Measurements from ENCODE around the gene C22orf31.
A peak's percentile ranks its signal among the peaks of the same experiment; 100 is the strongest.

C22orf31 gene

DNA sequence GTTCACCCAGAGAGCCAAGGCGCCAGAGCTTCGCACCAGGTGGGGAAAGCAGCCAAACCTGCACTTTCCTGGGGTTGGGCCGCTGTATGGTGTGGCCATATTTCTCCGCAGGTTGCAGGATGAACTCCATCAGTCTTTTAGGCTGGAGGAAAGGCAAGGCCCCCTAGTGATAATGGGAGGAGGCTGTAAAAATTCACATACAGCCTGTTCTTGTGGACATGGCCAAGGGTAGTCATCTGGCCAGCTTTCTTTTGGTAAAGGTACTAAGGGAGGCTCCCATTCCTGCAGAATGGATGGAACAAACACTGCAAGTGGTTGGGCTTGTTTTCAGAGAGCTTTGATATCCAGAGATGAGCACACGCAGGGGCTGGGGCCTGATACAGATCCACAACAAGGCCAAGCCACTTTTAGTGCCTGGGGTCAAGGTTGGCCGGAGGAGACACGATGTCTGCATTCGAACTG, 29.6 kb downstream of the C22orf31 start:
- peak overlapping the region; percentile 64 for H3K27ac ChIP-seq
- TF ChIP-seq, protein P1, sequence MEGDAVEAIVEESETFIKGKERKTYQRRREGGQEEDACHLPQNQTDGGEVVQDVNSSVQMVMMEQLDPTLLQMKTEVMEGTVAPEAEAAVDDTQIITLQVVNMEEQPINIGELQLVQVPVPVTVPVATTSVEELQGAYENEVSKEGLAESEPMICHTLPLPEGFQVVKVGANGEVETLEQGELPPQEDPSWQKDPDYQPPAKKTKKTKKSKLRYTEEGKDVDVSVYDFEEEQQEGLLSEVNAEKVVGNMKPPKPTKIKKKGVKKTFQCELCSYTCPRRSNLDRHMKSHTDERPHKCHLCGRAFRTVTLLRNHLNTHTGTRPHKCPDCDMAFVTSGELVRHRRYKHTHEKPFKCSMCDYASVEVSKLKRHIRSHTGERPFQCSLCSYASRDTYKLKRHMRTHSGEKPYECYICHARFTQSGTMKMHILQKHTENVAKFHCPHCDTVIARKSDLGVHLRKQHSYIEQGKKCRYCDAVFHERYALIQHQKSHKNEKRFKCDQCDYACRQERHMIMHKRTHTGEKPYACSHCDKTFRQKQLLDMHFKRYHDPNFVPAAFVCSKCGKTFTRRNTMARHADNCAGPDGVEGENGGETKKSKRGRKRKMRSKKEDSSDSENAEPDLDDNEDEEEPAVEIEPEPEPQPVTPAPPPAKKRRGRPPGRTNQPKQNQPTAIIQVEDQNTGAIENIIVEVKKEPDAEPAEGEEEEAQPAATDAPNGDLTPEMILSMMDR (IDR thresholded peaks at IDR 0.05): no peak
- no peak for TF ChIP-seq ZFX (IDR thresholded peaks at IDR 0.05; ENCODE audit: borderline replicate concordance)

DNA sequence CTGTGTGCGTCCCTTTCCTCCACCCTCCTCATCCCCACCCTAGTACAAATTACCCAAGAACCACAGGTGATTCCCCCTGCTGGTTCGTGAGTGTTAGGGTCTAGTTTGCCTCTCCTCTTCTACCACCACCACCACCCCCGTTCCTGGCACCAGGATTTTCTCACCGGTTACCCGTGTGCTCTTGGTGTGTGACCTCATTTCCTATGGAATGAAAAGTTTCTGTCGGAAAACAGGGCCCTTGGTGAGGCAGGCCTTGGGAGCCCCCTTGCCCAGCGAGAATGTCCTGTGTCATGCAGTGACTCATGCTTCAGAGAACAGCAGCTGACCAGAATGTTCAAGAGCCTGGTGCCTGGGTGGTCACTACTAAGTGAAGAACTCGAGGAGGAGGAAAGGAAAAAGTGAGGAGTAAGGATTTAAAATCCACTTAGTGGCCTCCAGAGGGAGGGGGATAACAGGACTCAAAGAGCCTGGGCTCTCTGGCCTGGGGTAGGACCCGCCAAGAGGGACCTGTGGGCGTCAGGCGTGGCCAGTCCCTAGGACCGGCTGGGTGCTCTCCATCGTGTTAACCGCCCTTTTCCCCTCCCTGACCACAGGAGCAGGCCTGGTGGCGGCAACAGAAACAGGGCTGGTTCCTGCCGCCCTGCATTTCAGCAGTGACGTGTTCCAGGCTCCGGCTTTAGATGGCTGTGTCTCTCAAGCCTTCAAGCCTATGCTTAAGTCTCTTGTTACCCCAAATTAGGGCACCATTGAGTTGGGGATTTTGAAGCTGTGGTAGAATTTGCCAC, 30.2 kb downstream of the C22orf31 start:
- TF ChIP-seq, protein P1 (IDR thresholded peaks at IDR 0.05): no peak
- TF ChIP-seq ZFX (IDR thresholded peaks at IDR 0.05; ENCODE audit: borderline replicate concordance): no peak
- peak overlapping the region; percentile 64 for H3K27ac ChIP-seq

DNA sequence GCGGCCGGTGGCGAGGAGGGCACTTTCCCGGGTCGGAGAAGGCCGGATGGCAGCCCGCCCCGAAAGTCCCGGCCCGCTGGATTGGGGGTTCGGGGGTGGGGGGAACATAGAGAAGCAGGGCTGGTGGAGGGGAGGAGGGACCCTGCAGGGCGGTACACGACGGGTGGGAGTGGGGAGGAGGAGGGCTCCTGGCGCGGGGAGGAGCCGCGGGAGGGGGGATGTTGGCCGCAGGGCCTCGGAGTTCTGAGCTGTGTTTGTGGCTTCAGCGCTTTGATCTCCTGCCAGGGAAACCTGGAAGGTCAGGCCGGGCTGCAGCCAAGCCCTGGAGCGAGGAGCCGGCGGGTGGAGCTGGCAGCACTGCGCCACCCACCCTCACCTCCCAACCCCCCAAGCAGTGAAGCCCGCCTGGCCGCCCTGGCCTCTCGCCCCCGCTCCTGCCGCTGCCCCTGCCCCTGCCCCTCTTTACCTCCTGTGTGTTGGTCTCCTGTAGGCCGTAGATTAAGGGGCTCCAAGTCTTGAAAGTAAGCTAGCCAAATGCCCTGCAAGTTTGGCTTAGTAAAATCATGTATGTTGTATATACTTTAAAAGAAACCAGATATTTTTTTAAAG, 30.9 kb downstream of the C22orf31 start:
- H3K27ac ChIP-seq: no peak overlapping the region
- TF ChIP-seq, protein P1 (IDR thresholded peaks at IDR 0.05): no peak
- no peak for TF ChIP-seq ZFX (IDR thresholded peaks at IDR 0.05; ENCODE audit: borderline replicate concordance)

DNA sequence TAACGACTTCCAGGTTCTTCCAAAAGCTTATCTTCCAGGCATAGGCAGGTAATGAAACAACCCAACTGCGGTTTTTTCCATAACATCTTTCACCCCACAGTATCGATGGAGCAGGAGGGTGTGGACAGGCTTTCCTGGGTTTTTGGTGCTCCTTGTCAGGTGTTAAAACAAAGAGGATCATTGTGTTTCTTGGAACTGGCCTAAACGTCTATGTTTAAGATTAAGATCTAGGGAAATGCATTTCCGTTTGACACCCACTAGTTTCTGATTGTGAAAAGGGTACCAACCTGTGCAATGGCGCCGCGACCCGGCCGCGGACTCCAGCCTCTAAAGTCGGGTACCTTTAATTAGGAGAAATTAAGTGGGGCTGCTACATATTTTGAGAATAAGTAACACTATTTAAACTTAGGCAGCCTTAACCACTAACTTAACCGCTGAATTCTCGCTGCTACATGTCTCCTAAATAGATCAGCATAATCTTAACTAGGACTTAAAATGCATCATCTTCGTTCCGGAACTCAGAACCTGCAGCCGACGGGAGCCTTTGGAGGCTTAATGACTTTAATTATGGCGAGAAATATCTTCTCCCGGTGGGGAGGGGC, 31.5 kb downstream of the C22orf31 start:
- no peak for TF ChIP-seq ZFX (IDR thresholded peaks at IDR 0.05; ENCODE audit: borderline replicate concordance)
- TF ChIP-seq, protein P1 (IDR thresholded peaks at IDR 0.05): no peak
- no peak overlapping the region for H3K27ac ChIP-seq

DNA sequence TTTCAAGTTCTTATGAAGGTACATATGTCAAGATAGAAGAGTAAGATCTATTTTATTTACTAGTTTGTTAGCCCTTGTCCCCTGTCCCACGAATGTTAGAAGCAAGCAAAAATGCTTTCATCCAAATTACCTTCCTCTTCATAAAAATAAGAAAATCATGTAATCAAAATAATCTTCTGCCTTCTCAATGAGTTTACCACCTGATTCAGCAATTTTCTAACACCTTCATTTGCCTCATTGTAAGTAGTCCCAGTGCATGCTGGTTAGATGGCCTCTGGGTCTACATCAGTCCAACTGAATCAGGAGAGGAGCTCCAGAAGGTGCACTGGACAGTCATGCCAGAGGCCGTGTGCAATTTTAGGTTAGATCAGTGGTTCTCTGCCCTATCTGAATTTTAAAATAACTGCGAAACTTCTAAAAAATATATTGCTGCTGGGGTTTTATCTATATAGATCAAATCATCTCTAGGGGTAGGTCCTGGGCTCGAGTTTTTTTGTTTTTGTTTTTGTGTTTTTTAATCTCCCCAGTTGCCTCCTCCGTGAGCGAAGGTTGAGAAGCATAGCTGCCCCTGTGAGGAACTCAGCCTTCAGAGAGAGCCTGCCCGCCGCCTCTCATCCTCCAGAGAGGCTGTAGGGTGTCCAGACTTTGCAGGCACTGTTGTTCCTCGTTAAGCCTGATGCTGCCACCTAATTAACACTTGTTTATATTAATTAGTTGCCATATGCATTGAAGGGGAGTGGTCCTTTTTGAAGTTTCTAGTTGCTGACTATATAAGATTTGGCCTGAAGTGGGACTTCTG, 32.2 kb downstream of the C22orf31 start:
- TF ChIP-seq, protein P1 (IDR thresholded peaks at IDR 0.05): no peak
- no peak for TF ChIP-seq ZFX (IDR thresholded peaks at IDR 0.05; ENCODE audit: borderline replicate concordance)
- no peak overlapping the region for H3K27ac ChIP-seq

DNA sequence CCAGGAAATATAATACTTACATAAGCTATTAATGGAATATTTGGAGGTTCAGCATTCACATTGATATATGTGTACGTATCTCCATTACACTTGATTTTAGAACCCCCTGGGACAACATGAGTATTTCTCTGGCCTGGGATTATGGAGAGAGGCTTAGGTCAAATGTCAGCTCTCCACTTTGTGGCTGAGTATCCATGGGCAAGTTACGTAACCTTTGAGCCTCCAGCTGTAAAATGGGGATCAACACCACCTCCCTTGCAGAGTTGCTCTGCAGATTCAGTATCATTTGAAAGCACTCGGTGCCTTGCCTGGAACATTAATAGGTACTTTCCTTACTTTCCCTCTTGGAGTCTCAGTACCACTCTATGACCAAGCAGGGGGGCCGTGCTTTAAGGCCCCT, 33.2 kb downstream of the C22orf31 start:
- no peak overlapping the region for H3K27ac ChIP-seq
- no peak for TF ChIP-seq ZFX (IDR thresholded peaks at IDR 0.05; ENCODE audit: borderline replicate concordance)
- TF ChIP-seq, protein P1 (IDR thresholded peaks at IDR 0.05): no peak
